AG04449 (cell line): Measurements from ENCODE around the gene DOCK3.

ENCODE experiments used
- CTCF ChIA-PET: fragments of 350-600 bp; formaldehyde crosslinking; extraction: SDS; loops from one replicate; lab custom pipeline; 2021; ENCODE audit warnings: antibody characterized with exemption; lab: Yijun Ruan, JAX
- POLR2A ChIA-PET: fragments of 400-600, 350-600 bp; formaldehyde crosslinking; extraction: SDS; loops from one replicate; lab custom pipeline; 2020; ENCODE audit warnings: antibody characterized with exemption, inconsistent platforms; lab: Yijun Ruan, JAX
- DNase-seq: peaks from one replicate; pipeline ENCODE4 v3.0.0-alpha.2; 2010; ENCODE audit warnings: low read depth, low spot score
- H3K4me3 ChIP-seq: 2 replicates; pipeline ENCODE4 v1.5.1; 2011; ENCODE audit warnings: low read depth, mild to moderate bottlenecking, control low read depth, low read length
- TF ChIP-seq, protein P1 (sequence below): IDR thresholded peaks from one replicate; pipeline ENCODE4 v1.5.1; 2011; ENCODE audit warnings: mild to moderate bottlenecking, moderate library complexity, low read length, control low read depth, inconsistent platforms; ENCODE audit not compliant: insufficient read depth; ENCODE audit errors: missing control alignments

The DOCK3 gene

DNA sequence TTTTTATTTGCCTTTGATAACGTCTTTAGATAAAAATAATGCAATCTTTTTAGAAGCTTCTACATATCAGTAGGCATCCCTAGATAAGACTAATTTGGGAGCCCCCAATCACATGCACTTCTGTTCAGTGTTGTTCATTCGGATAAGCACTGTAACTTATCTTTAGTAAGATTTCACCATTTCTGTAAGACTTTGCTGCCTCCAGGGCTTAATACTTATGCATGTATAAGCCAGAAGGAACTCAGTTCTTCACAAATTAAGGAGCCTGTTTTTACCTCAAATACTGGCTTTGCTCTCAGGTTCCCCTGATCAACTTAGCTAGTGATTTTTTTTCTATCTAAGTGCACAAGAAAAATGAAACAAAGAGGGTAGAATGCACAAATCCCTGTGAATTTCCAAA lies 20.3 kb downstream of the DOCK3 start:
- POLR2A ChIA-PET = no interaction called here
- no peak overlapping the region for H3K4me3 ChIP-seq
- TF ChIP-seq, protein P1, sequence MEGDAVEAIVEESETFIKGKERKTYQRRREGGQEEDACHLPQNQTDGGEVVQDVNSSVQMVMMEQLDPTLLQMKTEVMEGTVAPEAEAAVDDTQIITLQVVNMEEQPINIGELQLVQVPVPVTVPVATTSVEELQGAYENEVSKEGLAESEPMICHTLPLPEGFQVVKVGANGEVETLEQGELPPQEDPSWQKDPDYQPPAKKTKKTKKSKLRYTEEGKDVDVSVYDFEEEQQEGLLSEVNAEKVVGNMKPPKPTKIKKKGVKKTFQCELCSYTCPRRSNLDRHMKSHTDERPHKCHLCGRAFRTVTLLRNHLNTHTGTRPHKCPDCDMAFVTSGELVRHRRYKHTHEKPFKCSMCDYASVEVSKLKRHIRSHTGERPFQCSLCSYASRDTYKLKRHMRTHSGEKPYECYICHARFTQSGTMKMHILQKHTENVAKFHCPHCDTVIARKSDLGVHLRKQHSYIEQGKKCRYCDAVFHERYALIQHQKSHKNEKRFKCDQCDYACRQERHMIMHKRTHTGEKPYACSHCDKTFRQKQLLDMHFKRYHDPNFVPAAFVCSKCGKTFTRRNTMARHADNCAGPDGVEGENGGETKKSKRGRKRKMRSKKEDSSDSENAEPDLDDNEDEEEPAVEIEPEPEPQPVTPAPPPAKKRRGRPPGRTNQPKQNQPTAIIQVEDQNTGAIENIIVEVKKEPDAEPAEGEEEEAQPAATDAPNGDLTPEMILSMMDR = no peak
- CTCF ChIA-PET = no interaction called here
- DNase-seq = no peak

DNA sequence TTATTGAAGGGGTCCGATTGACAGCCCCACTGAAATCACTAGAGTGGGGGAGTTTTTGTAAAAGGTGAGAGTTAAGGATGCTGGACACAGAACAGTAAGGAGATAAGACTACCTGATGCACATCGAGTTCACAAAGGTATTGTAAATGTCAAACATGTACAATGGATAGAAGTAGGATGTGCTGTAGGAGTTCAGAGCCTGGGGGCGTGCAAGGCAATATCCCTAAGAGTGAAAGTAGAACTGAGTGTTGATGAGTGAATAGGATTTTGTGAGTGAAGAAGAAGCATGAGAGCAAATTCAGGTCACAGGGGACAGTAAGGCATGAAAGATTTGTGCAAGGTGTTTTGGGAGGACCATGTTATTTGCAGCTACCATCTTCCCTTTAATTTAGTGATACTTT lies 21.5 kb downstream of the DOCK3 start:
- CTCF ChIA-PET = no interaction called here
- TF ChIP-seq, protein P1 = no peak
- DNase-seq = no peak
- POLR2A ChIA-PET = no interaction called here
- H3K4me3 ChIP-seq = no peak overlapping the region

DNA sequence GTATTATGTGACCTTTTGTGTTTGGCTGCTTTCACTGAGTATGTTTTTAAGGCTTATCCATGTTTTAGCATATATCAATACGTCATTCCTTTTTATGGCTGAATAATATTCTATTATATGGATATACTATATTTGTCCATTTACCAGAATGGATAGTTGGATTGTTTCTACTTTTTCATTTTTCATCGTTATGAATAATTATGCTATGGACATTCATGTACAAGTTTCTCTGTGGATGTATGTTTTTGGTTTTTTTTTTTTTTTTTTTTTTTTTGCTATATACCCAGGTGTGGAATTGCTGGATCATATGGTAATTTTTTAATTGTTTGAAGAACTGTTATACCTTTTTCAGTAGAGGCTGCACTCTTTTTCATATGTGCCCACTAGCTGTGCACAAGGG lies 23.5 kb downstream of the DOCK3 start:
- no peak for DNase-seq
- TF ChIP-seq, protein P1 = no peak
- no peak overlapping the region for H3K4me3 ChIP-seq
- CTCF ChIA-PET = no interaction called here
- POLR2A ChIA-PET = no interaction called here

DNA sequence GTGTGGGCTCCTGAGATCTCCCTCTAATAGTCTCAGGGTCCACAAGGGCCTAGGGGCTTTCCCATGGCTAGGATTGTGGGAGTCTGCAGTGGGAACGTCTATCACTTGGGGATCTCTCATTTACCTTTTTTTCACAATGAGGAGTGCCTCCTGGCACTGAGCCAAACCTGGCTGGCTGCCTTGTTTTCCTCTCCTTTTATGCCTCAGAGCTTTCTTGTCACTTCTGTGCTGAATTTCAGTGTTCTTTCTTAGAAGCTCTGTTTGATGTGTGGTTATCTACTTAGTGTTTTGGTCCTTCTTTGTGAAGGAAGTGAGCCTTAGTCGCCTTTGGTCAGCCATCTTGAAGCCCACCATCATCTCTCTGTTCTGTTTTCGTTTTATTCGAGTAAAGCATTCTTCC lies 33.9 kb downstream of the DOCK3 start:
- DNase-seq = no peak
- no peak overlapping the region for H3K4me3 ChIP-seq
- ChIA-PET CTCF (no interaction called here), POLR2A (no interaction called here)
- TF ChIP-seq, protein P1 = no peak

DNA sequence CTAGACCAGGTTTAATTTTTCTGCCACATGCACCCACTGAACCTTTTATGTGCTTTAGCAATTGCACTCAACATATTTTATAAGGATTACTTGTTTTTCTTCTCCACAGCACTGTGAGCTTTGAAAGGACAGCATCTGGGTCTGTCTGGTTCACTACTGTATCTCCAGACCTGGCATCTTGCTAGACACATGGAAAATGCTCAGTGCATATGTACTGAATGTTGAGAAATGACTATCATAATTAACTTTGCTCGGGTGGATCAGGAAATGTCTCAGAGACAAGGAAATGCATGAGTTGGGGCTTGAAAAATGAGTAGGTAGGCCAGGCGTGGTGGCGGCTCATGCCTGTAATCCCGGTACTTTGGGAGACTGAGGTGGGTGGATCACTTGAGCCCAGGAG lies 40.2 kb downstream of the DOCK3 start:
- DNase-seq = no peak
- TF ChIP-seq, protein P1 = no peak
- H3K4me3 ChIP-seq = no peak overlapping the region
- ChIA-PET CTCF (no interaction called here), POLR2A (no interaction called here)

DNA sequence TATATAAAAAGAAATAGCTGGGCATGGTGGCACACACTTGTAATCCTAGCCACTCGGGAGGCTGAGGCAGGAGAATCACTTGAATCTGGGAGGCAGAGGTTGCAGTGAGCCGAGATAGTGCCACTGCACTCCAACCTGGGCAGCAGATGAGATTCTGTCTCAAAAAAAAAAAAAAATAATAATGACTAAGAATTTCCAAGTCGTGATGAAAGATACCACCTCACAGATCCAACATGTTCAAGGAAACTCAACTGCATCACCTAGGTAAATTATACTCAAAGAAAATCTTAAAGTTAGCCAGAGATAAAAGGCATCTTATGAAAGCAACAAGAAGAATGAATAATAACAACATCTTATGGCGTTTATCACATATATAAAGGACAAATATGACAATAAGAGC lies 50.1 kb downstream of the DOCK3 start:
- H3K4me3 ChIP-seq = no peak overlapping the region
- ChIA-PET POLR2A (no interaction called here), CTCF (no interaction called here)
- TF ChIP-seq, protein P1 = no peak
- no peak for DNase-seq

DNA sequence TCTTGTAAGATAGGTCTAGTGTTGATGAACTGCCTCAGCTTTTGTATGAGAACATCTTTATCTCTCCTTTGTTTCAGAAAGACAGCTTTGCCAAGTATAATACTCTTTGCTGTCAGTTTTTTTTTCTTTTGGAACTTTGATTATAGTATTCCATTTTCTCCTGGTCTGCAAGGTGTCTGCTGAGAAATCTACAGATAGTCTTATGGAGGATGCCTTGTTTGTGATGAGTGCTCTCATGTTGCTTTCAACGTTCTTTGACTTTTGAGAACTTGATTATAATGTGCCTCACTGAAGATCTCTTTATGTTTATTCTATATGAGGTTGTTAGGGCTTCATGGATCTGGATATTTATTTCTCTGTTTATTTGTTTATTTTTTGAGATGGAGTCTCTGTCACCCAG lies 60.3 kb downstream of the DOCK3 start:
- DNase-seq = no peak
- TF ChIP-seq, protein P1 = no peak
- no peak overlapping the region for H3K4me3 ChIP-seq
- ChIA-PET POLR2A (no interaction called here), CTCF (no interaction called here)
